Fibroblast of villous mesenchyme (primary cell): ENCODE data around the gene CACNG4. TPM values are rescaled to one million over a fixed set of nuclear protein-coding genes. Genes with fewer than 3 reads are reported as not detected.

Experiments used
- DNase-seq: peaks from one replicate; pipeline ENCODE4 v3.0.0-alpha.2; 2010; ENCODE audit warnings: low read depth
- H3K4me3 ChIP-seq: 2 replicates; pipeline ENCODE4 v1.5.1; 2011; ENCODE audit warnings: low read depth, mild to moderate bottlenecking, low read length
- CTCF ChIP-seq: IDR thresholded peaks from 2 replicates; pipeline ENCODE4 v1.5.1; 2012; ENCODE audit warnings: low read depth, mild to moderate bottlenecking, low read length; ENCODE audit not compliant: insufficient read depth
- total RNA-seq: library from RNA; depleted of rRNA; stranded (reverse); fragments of >200 nt; gene quantifications from 2 replicates; pipeline ENCODE4 v1.2.3, GENCODE V29; 2012

Gene CACNG4
- total RNA-seq, result not detected in 2 replicates

- peak within 1 kb of the TSS; percentile 23 for H3K4me3 ChIP-seq
- DNase-seq, result no peak
- TF ChIP-seq CTCF, result no peak
These were observed at the start of gene CACNG4 for GRCh38 chr17:66963909-66964771. Gene CACNG4, plus strand, starts transcription at chr17:66964707. Its CDS starts 205 bp downstream, at chr17:66964912.

- no peak overlapping the region for H3K4me3 ChIP-seq
- peak; percentile 29 for TF ChIP-seq CTCF
- peak; percentile 4 for DNase-seq
These were observed 49.3 kb upstream of the CACNG4 start for GRCh38 chr17:66915204-66915611.

- TF ChIP-seq CTCF, result no peak
- H3K4me3 ChIP-seq, result no peak overlapping the region
- no peak for DNase-seq
These were observed 48.7 kb upstream of the CACNG4 start for GRCh38 chr17:66915792-66916191.

GRCh38 chr17:66916946-66917345, 47.6 kb upstream of the CACNG4 start:
- TF ChIP-seq CTCF, result no peak
- H3K4me3 ChIP-seq, result no peak overlapping the region
- DNase-seq, result no peak

GRCh38 chr17:66918896-66919295, 45.6 kb upstream of the CACNG4 start:
- DNase-seq, result no peak
- no peak overlapping the region for H3K4me3 ChIP-seq
- no peak for TF ChIP-seq CTCF

- no peak for TF ChIP-seq CTCF
- no peak for DNase-seq
- H3K4me3 ChIP-seq, result no peak overlapping the region
These were observed 44.1 kb upstream of the CACNG4 start for GRCh38 chr17:66920435-66920834.
